Stimulated activated memory B cell treated with anti-CD40 and anti-IgM and Interleukin-4, amounts not matched to agents 10 μg/mL and 1 μg/mL and 100 μg/mL, for 72 hours (primary cell): Measurements from ENCODE around the gene ZFP37.
"Not testable (repeated sequence)": the region's sequence is repeated elsewhere in the genome, so short reads cannot be mapped to it uniquely, and the experiment has no call there.

ENCODE experiments used
- ATAC-seq: fragments of 150-1000 bp; cut with Tn5 transposase; 2 replicates; pipeline ENCODE4 v1.10.0; 2021
- H3K27ac Mint-ChIP-seq: one replicate; pipeline ENCODE4 v1.8.0; 2022; ENCODE audit warnings: mild to moderate bottlenecking, mixed read lengths
- H3K27me3 Mint-ChIP-seq: one replicate; pipeline ENCODE4 v1.8.0; 2022; ENCODE audit warnings: mixed read lengths
- H3K36me3 Mint-ChIP-seq: one replicate; pipeline ENCODE4 v1.8.0; 2022; ENCODE audit warnings: mixed read lengths
- H3K4me1 Mint-ChIP-seq: one replicate; pipeline ENCODE4 v1.8.0; 2022; ENCODE audit warnings: mixed read lengths
- H3K4me3 Mint-ChIP-seq: one replicate; pipeline ENCODE4 v1.8.0; 2022; ENCODE audit warnings: mild to moderate bottlenecking, moderate library complexity, mixed read lengths
- H3K9me3 Mint-ChIP-seq: one replicate; pipeline ENCODE4 v1.8.0; 2022; ENCODE audit warnings: mixed read lengths

Gene ZFP37

DNA sequence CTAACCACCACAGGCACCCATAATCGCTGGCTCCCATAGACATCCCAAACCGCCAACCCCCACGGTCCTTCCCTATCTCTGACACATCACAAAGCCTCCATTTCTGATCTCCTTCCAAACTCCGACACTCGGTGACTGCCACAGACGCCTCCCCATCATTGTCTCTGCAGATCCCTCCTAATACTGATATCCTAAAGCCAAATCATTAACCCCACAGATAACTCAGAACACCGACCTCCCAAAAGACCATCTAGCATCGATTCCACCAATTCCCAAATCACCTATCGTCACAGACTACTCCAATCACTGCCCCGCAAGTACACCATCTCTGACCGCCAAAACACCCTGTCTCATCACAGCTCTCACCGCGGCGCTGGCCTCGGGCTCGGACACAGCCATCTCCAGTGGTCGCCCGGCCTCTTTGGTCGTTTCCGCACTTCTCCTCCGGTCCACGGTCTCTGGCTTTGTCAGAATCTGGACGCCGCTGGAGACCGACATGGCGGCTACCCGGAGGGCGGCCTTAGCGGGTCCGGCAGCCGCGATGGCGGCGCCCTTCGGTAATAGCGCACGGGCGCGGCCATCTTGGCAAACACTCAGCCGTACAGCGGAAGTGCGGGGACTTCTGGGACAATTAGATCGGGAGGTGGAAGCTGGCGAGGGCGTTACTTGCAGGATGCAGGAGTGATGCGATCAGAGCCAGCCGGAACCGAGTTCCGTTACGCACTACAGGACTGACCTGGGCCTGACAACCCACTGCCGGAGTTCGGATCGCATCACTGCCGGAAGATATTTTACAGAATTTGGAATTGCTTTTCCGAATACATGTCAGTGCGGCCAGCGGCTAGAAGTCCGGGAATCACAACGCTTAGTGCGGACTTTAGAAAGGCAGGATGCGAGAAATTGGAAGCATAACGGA lies at the start of gene ZFP37:
Gene ZFP37 (minus strand): TSS at position 534 of the 916 bp plus-strand sequence. CDS start 36 bp downstream, at position 498.
- peak; percentile 98 for ATAC-seq
- H3K4me1 Mint-ChIP-seq = no peaks in the 10 kb centered on the region

GRCh38 chr9:113105345-113105744 lies 48.8 kb upstream of the ZFP37 start:
- not testable (repeated sequence) for H3K27ac Mint-ChIP-seq, H3K27me3 Mint-ChIP-seq, H3K36me3 Mint-ChIP-seq, H3K4me3 Mint-ChIP-seq, H3K9me3 Mint-ChIP-seq, ATAC-seq, H3K4me1 Mint-ChIP-seq

More for the DNA sequence above, at the start of gene ZFP37:
- no peak within 1 kb of the TSS for H3K4me3 Mint-ChIP-seq
- no peaks in the 10 kb centered on the region for H3K27me3 Mint-ChIP-seq
- H3K36me3 Mint-ChIP-seq = no peaks in the 10 kb centered on the region
- peaks cover 5% of the 10 kb centered on the region for H3K9me3 Mint-ChIP-seq
- no peak within 1 kb of the TSS for H3K27ac Mint-ChIP-seq

DNA sequence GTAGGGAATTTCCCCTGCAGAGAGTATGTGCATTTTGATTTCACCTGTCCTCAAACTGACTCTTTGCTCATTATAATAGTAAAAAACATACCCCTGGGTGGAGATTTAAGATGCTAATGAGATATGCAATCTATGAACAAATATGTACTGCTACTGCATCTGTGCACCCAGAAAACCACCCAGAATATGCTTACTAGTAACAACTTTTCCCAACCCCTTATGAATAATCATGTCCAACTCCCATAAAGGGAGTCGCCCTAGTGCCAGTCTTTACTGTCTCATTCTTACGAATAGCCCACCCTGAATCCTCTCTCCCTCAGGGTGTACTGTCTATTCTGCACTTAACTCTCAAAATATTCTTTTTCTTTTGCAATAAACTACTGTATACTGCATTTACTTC lies 39.0 kb upstream of the ZFP37 start:
- Mint-ChIP-seq H3K36me3 (no peaks in the 10 kb centered on the region), H3K27me3 (peaks cover 72% of the 10 kb centered on the region), H3K4me1 (no peaks in the 10 kb centered on the region), H3K9me3 (peaks cover 5% of the 10 kb centered on the region), H3K27ac (no peak overlapping the region), H3K4me3 (no peak overlapping the region)
- no peak for ATAC-seq

GRCh38 chr9:113089924-113090323 lies 33.4 kb upstream of the ZFP37 start:
- not testable (repeated sequence) for H3K4me1 Mint-ChIP-seq, H3K27ac Mint-ChIP-seq, H3K4me3 Mint-ChIP-seq, H3K9me3 Mint-ChIP-seq, ATAC-seq, H3K36me3 Mint-ChIP-seq
- peaks cover 48% of the 10 kb centered on the region for H3K27me3 Mint-ChIP-seq

GRCh38 chr9:113089143-113089505 lies 32.6 kb upstream of the ZFP37 start:
- not testable (repeated sequence) for H3K4me3 Mint-ChIP-seq, H3K36me3 Mint-ChIP-seq, H3K9me3 Mint-ChIP-seq, H3K27ac Mint-ChIP-seq, H3K4me1 Mint-ChIP-seq, ATAC-seq
- H3K27me3 Mint-ChIP-seq = peaks cover 48% of the 10 kb centered on the region

DNA sequence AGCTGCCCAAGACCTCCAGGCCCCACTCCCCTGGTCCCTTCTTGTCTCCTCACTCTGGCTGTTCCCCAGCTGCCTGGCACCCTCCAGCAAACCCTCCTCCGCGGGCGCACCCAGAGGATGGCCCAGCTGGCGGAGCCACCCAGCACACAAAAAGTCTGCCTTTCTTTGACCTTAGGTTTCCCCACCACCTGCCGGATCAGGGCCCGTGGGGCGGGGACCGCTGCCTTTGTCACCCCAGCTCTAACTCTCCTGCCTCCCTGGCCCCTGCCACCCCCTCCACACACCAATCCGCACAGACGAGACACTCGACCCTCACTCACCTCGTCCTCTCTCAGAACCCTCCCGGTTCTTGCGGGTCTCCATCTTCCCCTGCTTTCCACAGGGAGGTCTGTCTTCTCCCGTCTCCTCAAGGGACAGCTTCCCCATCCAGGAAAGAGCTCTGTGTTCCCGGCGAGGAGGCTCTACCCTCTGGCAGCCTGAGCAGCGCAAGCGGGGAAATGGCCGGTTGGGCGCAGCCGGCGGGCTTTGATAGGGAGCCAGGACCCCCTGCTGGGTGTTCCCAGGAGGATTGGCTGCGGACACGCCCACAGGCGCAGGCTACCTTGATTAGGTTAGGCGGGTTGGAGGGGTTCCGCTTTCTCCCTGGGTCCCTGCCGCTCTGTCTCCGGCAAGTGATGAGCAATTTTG lies 32.1 kb upstream of the ZFP37 start:
- peaks cover 43% of the 10 kb centered on the region for H3K27me3 Mint-ChIP-seq
- H3K36me3 Mint-ChIP-seq, H3K4me3 Mint-ChIP-seq, ATAC-seq, H3K9me3 Mint-ChIP-seq, H3K4me1 Mint-ChIP-seq, H3K27ac Mint-ChIP-seq: not testable (repeated sequence)

GRCh38 chr9:113062932-113063310 lies 6.4 kb upstream of the ZFP37 start:
- not testable (repeated sequence) for H3K4me3 Mint-ChIP-seq, H3K36me3 Mint-ChIP-seq, H3K27ac Mint-ChIP-seq, H3K27me3 Mint-ChIP-seq, H3K4me1 Mint-ChIP-seq, H3K9me3 Mint-ChIP-seq, ATAC-seq

DNA sequence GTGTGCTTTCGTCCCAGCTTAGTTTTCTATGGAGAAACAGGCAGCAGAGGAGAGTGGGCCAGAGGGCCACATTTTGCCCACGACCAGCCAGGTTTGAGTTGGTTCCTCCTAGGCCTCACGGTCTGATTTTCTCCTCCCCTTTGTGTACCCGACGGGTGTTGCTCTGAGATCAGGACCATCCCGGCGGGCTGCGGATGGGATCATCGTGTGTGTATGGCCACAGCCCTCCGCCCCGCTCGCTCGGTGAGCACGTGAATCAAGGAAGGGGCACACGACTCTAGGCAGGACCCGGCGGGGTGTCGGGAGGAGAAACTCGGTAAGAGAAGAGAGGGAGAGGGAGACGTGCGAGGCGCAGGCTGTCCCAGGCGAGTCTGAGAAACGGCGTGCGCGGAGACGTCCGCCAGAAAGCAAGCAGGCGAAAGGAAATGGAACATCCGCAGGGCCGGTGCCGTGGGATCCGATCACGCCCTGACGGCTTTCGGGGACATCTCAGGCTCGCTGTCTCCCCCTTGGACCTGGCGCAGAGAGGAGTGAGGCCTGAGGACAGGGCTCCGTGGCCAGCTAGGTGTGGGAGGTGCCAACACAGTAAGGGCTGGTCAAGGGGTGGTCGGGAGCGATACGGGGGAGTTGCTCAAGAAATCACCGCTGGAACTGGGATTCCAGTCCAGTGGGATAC lies 5.9 kb upstream of the ZFP37 start:
- not testable (repeated sequence) for H3K4me3 Mint-ChIP-seq, H3K27ac Mint-ChIP-seq, H3K9me3 Mint-ChIP-seq, H3K27me3 Mint-ChIP-seq, H3K36me3 Mint-ChIP-seq, ATAC-seq, H3K4me1 Mint-ChIP-seq

GRCh38 chr9:113061072-113061850 lies 4.7 kb upstream of the ZFP37 start:
- H3K9me3 Mint-ChIP-seq, H3K27me3 Mint-ChIP-seq, H3K27ac Mint-ChIP-seq, H3K36me3 Mint-ChIP-seq, H3K4me3 Mint-ChIP-seq, H3K4me1 Mint-ChIP-seq, ATAC-seq: not testable (repeated sequence)

DNA sequence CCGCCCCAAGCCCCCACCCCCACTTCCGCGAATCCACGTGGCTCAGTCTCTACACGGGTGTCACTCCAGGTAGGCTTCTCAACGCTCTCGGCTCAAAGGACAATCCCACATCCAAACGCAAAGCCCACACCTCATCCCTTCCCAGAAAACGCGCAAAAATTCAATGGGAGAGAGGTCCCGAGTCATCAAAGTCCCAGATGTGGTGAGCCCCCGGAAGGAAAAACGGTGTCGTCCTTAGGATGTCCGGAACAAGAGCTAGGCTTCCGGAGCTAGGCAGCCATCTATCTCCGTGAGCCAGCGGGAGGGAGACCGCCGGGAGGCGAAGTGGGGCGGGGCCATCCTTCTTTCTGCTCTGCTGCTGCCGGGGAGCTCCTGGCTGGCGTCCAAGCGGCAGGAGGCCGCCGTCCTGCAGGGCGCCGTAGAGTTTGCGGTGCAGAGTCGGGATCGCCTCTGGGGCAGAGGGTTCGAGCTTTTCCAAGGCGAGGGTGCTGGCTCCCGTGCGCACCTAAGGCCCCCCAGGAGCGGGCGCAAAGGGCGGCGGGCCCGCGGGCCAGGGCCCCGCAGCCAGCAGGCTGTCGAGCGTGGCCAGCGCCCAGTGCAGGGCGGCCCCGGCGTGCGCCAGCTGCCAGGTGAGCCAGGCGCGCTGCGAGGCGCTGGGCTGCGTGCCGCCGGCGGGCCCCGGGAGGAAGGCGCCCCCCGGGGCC lies 3.2 kb upstream of the ZFP37 start:
- not testable (repeated sequence) for H3K27me3 Mint-ChIP-seq, H3K9me3 Mint-ChIP-seq, H3K27ac Mint-ChIP-seq, ATAC-seq, H3K4me3 Mint-ChIP-seq, H3K36me3 Mint-ChIP-seq, H3K4me1 Mint-ChIP-seq

DNA sequence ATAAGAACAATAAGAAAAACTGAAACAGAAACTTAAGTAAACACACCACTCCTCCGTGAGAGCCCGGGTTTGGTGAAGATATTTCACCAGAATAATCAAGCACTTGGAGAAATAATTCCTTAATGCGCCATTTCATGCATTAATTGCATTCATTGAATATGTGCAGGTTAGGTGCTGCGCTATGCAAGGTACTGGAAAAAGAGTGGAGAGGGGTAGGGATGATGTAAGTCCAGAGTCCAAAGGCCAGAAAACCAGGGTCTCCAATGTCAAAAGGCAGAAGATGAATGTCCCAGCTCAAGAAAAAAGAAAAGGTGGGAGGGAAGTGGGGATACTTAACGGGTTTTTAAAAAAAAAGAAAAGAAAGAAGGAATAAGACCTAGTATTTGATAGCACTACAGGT lies 669 bp upstream of the ZFP37 start:
- ATAC-seq = no peak

GRCh38 chr9:113042884-113043657 lies 13.5 kb downstream of the ZFP37 start:
- Mint-ChIP-seq H3K4me3 (no peak overlapping the region), H3K4me1 (no peaks in the 10 kb centered on the region), H3K27ac (no peak overlapping the region), H3K36me3 (peaks cover 59% of the 10 kb centered on the region), H3K27me3 (no peaks in the 10 kb centered on the region), H3K9me3 (peaks cover 29% of the 10 kb centered on the region)
- ATAC-seq = no peak

More for the DNA sequence above, 669 bp upstream of the ZFP37 start:
- no peaks in the 10 kb centered on the region for H3K27me3 Mint-ChIP-seq
- H3K4me3 Mint-ChIP-seq = no peak overlapping the region
- H3K27ac Mint-ChIP-seq = no peak overlapping the region
- H3K4me1 Mint-ChIP-seq = no peaks in the 10 kb centered on the region
- H3K36me3 Mint-ChIP-seq = no peaks in the 10 kb centered on the region
- H3K9me3 Mint-ChIP-seq = peaks cover 5% of the 10 kb centered on the region

GRCh38 chr9:113026200-113026599 lies 30.3 kb downstream of the ZFP37 start:
- no peak overlapping the region for H3K4me3 Mint-ChIP-seq
- no peak for ATAC-seq
- H3K36me3 Mint-ChIP-seq = peaks cover 24% of the 10 kb centered on the region
- H3K27ac Mint-ChIP-seq = no peak overlapping the region
- H3K9me3 Mint-ChIP-seq = peaks cover 30% of the 10 kb centered on the region
- peaks cover 10% of the 10 kb centered on the region for H3K27me3 Mint-ChIP-seq
- no peaks in the 10 kb centered on the region for H3K4me1 Mint-ChIP-seq

- Mint-ChIP-seq H3K36me3 (peaks cover 7% of the 10 kb centered on the region), H3K27me3 (peaks cover 10% of the 10 kb centered on the region), H3K9me3 (peaks cover 30% of the 10 kb centered on the region), H3K4me3 (no peak overlapping the region), H3K27ac (no peak overlapping the region), H3K4me1 (no peaks in the 10 kb centered on the region)
- no peak for ATAC-seq
These were observed 38.3 kb downstream of the ZFP37 start for GRCh38 chr9:113018247-113018646.
